GM18507 (cell line): Measurements from ENCODE around the gene DUSP21.
"Not testable (repeated sequence)": the region's sequence is repeated elsewhere in the genome, so short reads cannot be mapped to it uniquely, and the experiment has no call there.

Source experiments
- DNase-seq: peaks from one replicate; pipeline ENCODE4 v3.0.0; 2011; ENCODE audit warnings: low read depth; ENCODE audit not compliant: insufficient read length; ENCODE audit errors: extremely low spot score
- FAIRE-seq: peaks from 2 replicates; lab custom pipeline; 2011; peaks lifted over from hg19 to GRCh38; lab: Jason Lieb, UNC

DUSP21 gene

DNA sequence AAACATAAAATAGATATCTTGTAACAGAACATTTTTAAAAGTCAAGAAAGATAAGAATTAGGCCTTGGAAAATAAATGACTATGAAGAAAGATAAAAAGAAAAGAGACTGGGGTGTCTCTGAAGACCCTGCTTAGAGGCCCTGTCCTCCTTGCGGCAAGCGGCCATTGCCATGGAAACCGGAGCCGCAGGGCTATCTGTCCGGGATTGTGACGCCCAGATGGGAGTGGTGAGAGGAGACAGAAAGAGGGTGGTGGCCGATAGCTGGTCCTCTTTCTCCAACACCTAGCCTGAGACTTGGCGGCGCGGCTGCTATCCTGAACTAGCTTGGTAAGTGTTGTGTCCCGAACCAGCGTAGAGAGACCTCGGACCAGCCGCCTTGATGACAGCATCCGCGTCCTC, at the start of gene DUSP21:
Gene DUSP21 (plus strand): TSS at position 269 of the 400 bp plus-strand sequence. CDS start 112 bp downstream, at position 381.
- DNase-seq (no peak), FAIRE-seq (no peak)

- no peak for DNase-seq
- FAIRE-seq = peak; percentile 54
Measured at GRCh38 chrX:44795945-44796450, 47.8 kb upstream of the DUSP21 start.

DNA sequence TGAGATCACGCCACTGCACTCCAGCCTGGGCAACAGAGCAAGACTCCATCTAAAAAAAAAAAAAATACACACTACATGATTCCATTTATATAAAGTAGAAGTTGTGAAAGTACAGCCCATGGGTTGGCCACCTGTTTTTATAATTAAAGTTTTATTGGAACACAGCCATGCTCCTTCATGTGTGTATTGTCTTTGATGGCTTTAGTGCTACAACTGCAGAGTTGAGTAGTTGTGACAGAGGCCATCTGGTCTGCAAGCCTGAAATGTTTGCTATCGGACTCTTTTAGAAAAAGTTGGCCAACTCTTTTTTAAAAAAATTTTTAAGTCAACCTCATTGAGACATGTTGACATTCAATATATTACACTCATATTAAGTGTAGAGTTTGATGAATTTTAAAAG, 41.2 kb upstream of the DUSP21 start:
- FAIRE-seq = no peak
- no peak for DNase-seq

DNA sequence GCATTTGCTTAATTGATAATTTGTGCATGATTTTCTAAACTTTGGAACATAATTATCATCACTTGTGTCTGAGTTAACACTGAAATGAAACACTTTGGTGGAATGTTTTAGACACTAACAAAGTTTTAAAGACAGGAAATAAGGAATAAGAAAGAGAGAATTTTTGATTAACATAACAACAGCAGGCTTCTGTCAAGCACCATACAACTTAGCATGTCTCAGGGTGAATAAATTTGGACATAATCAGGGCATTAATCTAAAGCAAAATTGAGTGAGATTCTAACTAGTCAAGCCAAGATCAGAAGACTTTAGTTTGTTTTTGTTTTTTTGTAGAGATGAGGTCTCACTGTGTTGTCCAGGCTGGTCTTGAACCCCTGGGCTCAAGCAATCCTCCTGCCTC, 28.1 kb upstream of the DUSP21 start:
- no peak for DNase-seq
- FAIRE-seq = no peak

DNA sequence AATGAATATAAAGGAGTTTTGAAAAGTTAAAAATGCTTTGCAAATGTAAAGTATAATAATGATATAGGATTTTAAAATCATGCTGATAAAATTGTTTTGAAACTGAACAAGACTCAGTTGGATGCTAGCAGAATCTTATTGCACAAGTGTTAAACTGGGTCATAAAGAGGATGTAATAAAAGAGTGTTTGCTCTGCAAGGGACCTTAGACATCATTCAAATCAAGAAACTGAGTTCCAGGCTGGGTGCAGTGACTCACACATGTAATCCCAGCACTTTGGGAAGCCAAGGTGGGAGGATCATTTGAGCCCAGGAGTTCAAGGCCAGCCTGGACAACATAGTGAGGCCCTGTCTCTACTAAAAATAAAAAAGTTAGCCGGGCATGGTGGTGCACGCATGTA, 27.5 kb upstream of the DUSP21 start:
- DNase-seq (no peak), FAIRE-seq (no peak)

GRCh38 chrX:44817029-44817428, 26.8 kb upstream of the DUSP21 start:
- DNase-seq (no peak), FAIRE-seq (no peak)

- no peak for FAIRE-seq
- DNase-seq = no peak
Measured at GRCh38 chrX:44822601-44823000, 21.2 kb upstream of the DUSP21 start.

DNA sequence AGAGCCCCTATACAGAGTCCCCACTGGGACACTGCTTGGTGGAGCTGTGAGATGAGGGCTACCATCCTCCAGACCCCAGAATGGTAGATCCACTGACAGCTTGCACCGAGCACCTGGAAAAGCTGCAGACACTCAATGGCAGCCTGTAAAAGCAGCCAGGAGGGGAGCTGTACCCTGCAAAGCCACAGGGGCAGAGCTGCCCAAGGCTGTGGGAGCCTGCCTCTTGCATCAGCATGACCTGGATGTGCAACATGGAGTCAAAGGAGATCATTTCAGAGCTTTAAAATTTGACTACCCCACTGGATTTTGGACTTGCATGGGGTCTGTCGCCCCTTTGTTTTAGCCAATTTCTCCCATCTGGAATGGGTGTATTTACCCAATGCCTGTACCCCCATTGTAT, 20.6 kb upstream of the DUSP21 start:
- not testable (repeated sequence) for FAIRE-seq, DNase-seq

- FAIRE-seq = no peak
- DNase-seq = no peak
Measured at GRCh38 chrX:44828008-44828605, 15.7 kb upstream of the DUSP21 start.

DNA sequence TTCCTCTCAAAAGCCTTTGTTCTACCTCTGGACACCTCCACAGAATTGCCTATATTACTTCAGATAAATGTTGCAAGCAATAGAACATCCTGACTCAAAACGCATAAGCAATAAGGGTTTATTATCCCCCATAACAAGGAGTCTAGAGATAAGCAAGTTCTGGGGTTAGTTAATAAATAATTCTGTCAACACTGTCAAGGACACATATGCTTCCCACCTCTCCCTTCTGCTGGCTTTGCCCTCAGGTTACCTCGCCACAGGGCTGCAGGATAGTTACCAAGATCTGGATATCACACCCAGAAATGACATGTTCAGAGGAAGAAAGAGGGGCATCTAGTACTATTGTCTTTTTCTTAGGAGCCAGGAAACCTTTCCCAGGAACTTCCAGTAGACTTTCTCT, 14.0 kb upstream of the DUSP21 start:
- DNase-seq = no peak
- FAIRE-seq = no peak

- DNase-seq = no peak
- peak; percentile 60 for FAIRE-seq
Measured at GRCh38 chrX:44842550-44843317, 1.1 kb upstream of the DUSP21 start.

DNA sequence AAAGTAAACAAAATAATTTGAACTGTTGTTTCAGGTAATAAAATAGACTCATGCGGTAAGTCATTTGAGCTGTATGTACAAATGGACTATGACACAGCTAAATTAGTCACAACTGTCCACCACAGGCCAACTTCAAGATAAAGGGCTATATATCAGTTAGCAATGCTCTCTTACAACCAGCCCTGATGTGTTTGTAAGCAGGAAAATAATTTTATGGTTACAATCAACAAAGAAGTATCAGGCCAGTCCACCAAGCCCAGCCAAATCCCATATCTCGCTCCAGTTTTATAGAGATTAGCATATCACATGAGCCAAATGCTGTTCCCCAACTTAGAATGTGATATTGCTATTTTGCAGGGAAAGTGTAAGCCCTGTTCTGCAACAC, 511 bp upstream of the DUSP21 start:
- DNase-seq (no peak), FAIRE-seq (no peak)

GRCh38 chrX:44844204-44844603, 383 bp downstream of the DUSP21 start:
- FAIRE-seq = no peak
- no peak for DNase-seq

DNA sequence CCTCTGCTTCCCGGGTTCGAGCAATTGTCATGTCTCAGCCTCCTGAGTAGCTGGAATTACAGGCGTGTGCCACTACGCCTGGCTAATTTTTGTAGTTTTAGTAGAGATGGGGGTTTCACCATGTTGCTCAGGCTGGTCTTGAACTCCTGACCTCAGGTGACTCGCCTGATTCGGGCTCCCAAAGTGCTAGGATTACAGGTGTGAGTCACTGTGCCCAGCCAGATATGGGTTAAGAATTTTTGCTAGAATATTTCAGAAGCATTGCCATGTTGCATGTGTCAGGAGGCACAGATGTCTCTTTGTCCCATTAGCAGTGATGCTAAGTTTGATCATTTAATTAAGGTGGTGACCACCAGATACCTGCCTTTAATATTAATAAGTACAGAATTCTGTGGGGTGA, 7.1 kb downstream of the DUSP21 start:
- FAIRE-seq, DNase-seq: not testable (repeated sequence)

DNA sequence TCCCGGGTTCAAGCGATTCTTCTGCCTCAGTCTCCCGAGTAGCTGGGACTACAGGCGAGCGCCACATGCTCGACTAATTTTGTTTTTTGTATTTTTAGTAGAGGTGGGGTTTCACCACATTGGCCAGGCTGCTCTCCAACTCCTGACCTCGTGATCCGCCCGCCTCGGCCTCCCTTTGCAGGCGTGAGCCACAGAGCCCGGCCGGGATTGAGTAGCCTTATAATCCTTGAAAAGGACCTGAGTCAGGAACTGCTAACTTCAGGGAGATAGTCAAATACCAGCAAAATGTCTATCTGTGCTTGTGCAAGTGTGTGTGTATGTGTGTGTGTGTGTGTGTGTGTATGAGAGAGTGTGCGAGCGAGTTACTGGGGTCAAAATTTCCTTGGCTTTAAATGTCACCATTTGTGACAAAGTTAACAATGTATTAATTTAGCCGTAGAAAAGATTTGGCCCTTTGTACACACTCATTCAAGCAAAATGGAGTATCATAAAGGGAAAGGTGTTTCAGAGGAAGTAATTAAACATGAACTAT, 27.4 kb downstream of the DUSP21 start:
- FAIRE-seq (no peak), DNase-seq (no peak)

GRCh38 chrX:44871931-44872820, 28.4 kb downstream of the DUSP21 start:
- DNase-seq = no peak
- FAIRE-seq = peak; percentile 41

GRCh38 chrX:44872821-44873414, 29.1 kb downstream of the DUSP21 start, which contains the start of gene KDM6A:
KDM6A (plus strand) TSS chrX:44873188; CDS start chrX:44873552, 364 bp downstream.
- FAIRE-seq (peak; percentile 98), DNase-seq (peak; percentile 73)

DNA sequence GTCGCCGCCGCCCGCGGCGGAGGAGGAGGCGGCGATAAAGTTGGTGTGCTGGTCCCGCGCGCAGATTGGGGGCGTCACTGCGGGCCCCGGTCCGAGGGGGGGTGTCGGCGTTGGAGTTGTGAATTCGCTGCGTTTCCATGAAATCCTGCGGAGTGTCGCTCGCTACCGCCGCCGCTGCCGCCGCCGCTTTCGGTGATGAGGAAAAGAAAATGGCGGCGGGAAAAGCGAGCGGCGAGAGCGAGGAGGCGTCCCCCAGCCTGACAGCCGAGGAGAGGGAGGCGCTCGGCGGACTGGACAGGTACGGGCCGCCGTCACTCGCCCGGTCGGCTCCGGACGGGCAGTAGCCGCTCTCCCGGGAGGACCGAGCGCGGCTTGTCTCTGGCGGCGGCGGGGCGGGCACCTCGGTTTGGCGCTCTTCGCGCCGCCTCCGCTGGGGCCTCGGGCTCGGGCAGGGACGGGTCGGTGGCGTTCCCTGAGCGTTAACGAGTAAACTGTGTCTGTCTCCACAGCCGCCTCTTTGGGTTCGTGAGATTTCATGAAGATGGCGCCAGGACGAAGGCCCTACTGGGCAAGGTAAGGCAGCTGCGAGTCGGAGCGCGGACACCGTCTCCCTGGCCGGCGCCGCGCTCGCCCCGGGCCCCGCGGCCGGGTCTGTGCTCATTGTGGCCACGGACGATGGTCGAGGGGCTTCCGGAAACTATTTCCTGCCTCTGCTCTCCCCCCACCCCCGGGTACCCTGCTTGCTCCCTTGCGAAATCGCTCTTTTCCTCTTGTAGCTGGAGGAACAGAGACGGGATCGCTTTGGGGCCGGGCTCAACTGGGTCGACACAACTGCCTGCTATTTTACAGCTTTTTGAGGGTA, 29.8 kb downstream of the DUSP21 start:
- FAIRE-seq (peak; percentile 46), DNase-seq (no peak)
